GM18517 (cell line): Measurements from ENCODE around the gene CPZ.

Experiments used
- ATAC-seq: cut with Tn5 transposase; IDR thresholded peaks from one replicate; pipeline ENCODE4 v1.9.1; 2021; ENCODE audit warnings: mild to moderate bottlenecking, moderate library complexity; ENCODE audit not compliant: unreplicated experiment

Gene CPZ

DNA sequence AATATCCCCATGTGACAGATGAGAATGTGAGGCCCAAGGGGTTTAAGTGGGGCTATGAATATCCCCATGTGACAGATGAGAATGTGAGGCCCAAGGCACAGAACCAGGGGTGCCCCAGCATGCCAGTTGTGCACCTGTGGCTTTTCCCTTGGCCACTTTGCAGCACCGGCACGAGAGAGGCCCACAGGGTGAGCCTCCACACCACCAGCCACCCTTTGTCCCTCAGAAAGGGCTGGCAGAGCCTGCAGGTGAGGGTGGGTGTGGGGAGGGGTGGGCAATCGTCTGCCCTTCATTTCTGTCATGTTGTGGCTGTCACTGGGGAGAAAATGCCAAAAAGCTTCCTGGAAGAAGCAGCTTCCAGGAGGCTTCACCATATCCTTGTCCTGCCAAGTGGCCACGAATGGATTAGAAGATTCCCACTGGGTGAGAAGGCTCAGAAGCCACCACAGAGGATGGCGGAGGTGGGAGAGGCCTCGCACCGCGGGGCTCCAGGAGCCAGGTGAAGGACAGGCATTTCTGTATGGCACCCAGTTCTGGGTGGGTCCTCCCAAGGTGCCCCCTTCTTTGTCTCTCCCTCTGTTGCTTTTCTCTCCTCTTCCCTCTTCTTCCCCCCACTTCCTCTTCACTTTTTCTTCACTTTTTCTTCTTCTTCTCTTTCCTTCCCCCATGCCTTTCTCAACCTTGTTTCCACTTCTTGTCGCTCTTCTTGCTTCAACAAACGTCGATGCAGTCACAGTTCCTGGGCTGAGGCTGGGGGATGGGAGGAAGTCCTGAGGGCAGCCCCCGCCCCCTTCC is 12.8 kb upstream of the CPZ start:
- ATAC-seq: no peak

DNA sequence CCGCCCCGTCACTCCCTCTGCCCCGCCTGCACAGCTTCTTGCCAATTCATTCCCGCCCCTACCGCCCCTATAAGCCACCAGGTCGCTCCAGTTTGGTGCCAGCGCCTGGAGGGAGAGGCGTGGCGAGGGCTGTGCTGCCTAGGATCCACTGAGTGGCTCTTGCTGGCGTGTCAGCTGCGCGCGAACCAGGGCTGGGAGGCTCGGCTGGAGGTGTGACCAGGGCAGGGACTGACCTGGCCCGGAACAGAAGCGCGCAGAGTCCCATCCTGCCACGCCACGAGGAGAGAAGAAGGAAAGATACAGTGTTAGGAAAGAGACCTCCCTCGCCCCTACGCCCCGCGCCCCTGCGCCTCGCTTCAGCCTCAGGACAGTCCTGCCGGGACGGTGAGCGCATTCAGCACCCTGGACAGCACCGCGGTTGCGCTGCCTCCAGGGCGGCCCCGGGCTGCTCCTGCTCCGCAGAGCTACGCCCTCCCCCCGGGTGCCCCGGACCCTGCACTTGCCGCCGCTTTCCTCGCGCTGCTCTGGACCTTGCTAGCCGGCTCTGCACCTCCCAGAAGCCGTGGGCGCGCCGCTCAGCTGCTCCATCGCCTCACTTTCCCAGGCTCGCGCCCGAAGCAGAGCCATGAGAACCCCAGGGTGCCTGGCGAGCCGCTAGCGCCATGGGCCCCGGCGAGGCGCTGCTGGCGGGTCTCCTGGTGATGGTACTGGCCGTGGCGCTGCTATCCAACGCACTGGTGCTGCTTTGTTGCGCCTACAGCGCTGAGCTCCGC is 12.1 kb upstream of the CPZ start, which contains the start of gene GPR78:
TSS of gene GPR78 (plus strand) at position 72 of the 773 bp plus-strand sequence. CDS start at position 663, 591 bp downstream.
- ATAC-seq: no peak

- ATAC-seq: no peak
Measured at GRCh38 chr4:8581094-8581861, 11.3 kb upstream of the CPZ start.

GRCh38 chr4:8582016-8582415 is 10.5 kb upstream of the CPZ start:
- no peak for ATAC-seq

- ATAC-seq: no peak
Measured at GRCh38 chr4:8582436-8582835, 10.1 kb upstream of the CPZ start.

DNA sequence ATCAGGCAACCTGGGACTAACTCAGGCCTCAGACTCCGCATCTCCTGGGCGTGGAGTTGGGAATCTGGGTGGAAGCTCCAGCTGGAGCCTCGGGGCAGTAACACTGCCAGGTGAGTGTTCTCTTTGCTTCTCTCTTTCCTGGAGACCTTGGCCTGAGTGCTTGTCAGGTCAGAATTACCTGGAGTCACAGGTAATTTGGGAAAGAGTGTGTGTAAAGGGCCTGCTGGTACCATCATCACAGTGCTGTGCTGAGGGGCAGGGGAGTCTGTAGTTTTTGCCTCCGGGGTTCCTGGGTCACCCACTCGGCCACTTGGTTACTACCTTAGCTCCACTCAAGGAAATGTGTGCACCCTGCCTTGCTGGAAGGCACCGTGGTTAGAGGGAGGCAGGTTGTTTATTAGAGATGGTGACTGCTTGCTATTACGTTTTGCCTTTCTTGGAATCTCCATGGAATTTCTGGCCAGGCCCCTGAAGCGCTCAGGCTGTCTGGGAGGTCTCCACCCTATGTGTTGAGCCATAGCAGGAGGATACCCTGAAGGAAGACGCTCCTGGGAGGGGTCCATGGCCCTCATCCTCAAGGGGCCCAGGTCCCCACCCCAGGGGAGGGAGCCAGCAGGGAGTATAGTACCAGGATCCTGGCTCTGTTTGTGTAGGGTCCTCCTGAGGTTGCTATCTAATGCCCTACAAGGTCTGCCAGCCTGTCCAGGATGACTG is 9.5 kb upstream of the CPZ start:
- no peak for ATAC-seq

DNA sequence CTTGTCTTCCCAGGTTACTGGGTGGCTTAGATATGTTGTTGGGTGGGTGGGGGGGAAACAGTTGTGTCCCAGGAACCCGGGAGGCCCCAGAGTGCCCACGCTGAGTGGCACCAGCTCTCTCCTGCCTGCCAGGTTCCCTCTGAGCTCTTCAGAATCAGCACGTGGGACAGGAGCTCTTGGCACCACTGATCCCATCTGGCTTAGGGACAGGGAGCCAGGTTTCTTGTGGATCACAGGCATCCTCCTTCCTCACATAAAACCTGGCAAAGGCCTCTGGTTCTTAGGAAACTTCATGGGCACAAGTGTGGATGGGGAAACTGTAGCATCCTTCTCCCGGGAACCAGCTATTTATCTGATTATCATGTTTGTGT is 8.9 kb upstream of the CPZ start:
- ATAC-seq: no peak

DNA sequence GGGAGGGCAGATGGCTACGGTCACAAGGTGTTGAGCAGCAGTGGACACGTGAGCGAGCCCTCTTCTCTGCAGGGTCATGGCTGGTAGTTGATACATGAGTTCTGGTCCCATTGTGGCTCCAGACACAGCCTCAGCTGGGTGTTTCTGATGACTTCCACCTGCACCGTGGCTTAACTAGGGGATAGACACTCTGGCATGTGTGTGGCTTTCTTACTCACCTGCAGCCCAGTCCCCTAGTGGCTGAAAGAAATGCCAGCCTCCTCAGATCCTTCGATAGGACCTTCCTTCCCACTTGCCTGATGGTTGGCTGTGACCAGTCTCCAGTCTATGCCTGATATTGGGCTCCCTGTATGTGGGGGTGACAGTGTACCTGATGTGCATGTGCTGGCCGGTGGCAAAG is 7.4 kb upstream of the CPZ start:
- ATAC-seq: no peak

GRCh38 chr4:8585721-8586212 is 6.8 kb upstream of the CPZ start:
- no peak for ATAC-seq

- no peak for ATAC-seq
Measured at GRCh38 chr4:8586246-8586645, 6.3 kb upstream of the CPZ start.

DNA sequence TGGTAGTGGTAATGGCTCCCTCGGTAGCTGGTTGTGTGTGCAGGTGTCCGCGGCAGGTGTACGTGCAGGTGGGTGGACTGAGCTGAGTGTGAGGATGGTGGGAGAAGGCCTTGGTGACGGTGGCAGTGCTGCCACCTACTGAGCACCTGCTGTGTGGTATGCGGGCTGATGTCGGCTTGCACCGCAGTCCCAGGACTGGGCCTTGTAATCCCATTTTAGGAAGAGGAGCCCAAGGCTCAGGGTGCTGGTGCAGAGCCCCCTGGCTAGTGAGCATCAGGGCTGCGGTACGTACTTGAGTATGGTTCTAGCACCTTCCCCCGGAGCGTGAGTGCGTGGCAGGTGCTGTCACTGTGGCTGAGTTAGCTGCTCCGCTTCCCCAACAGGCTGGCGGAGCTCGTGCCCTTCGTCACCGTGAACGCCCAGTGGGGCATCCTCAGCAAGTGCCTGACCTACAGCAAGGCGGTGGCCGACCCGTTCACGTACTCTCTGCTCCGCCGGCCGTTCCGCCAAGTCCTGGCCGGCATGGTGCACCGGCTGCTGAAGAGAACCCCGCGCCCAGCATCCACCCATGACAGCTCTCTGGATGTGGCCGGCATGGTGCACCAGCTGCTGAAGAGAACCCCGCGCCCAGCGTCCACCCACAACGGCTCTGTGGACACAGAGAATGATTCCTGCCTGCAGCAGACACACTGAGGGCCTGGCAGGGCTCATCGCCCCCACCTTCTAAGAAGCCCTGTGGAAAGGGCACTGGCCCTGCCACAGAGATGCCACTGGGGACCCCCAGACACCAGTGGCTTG is 5.7 kb upstream of the CPZ start:
- no peak for ATAC-seq

GRCh38 chr4:8587469-8588195 is 4.9 kb upstream of the CPZ start:
- no peak for ATAC-seq

DNA sequence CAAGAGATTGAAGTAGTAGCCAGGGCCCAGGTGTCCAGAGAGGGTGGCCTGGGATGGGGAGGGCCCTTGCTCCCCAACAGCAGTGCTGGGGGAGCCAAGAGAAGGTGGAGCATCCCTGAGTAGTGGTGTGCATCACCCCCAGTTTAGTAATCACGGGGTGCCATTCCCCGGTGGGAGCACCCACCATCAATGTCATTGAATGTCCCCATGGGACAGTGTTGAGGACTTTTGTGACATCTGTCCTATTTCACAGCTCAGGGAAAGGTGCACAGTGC is 4.4 kb upstream of the CPZ start:
- ATAC-seq: no peak

GRCh38 chr4:8589336-8589735 is 3.2 kb upstream of the CPZ start:
- no peak for ATAC-seq

GRCh38 chr4:8589823-8590545 is 2.6 kb upstream of the CPZ start:
- ATAC-seq: no peak

- no peak for ATAC-seq
Measured at GRCh38 chr4:8590546-8590880, 2.1 kb upstream of the CPZ start.

- no peak for ATAC-seq
Measured at GRCh38 chr4:8591114-8591513, 1.5 kb upstream of the CPZ start.

GRCh38 chr4:8591626-8592365 is 769 bp upstream of the CPZ start:
- no peak for ATAC-seq
